Hematopoietic multipotent progenitor cell treated with erythropoietin and hydrocortisone succinate and interleukin-3 and kit ligand, for 15 days (in vitro differentiated cells): ENCODE data around the gene TMEM198.

Experiments
- DNase-seq: peaks from one replicate; pipeline ENCODE4 v3.0.0-alpha.2; 2015; ENCODE audit warnings: low spot score

The TMEM198 gene

GRCh38 chr2:219526320-219527075, 17.3 kb upstream of the TMEM198 start:
- DNase-seq: no peak

GRCh38 chr2:219527076-219527394, 16.8 kb upstream of the TMEM198 start:
- DNase-seq: no peak

GRCh38 chr2:219527472-219527871, 16.4 kb upstream of the TMEM198 start:
- DNase-seq: no peak

- DNase-seq: peak; percentile 83
Observed at GRCh38 chr2:219530048-219530963, 13.5 kb upstream of the TMEM198 start.

- DNase-seq: no peak
Observed at GRCh38 chr2:219531639-219532377, 12.0 kb upstream of the TMEM198 start.

GRCh38 chr2:219532378-219532649, 11.5 kb upstream of the TMEM198 start:
- DNase-seq: no peak

GRCh38 chr2:219533930-219534661, 9.7 kb upstream of the TMEM198 start:
- DNase-seq: no peak

- no peak for DNase-seq
Observed at GRCh38 chr2:219536425-219536824, 7.4 kb upstream of the TMEM198 start.

GRCh38 chr2:219536967-219537366, 6.9 kb upstream of the TMEM198 start:
- DNase-seq: no peak

GRCh38 chr2:219537657-219538488, 6.0 kb upstream of the TMEM198 start:
- DNase-seq: no peak

GRCh38 chr2:219538504-219538951, 5.3 kb upstream of the TMEM198 start:
- DNase-seq: no peak

GRCh38 chr2:219538956-219539788, 4.7 kb upstream of the TMEM198 start:
- no peak for DNase-seq

- no peak for DNase-seq
Observed at GRCh38 chr2:219539926-219540678, 3.7 kb upstream of the TMEM198 start.

GRCh38 chr2:219540784-219541504, 2.9 kb upstream of the TMEM198 start:
- no peak for DNase-seq

GRCh38 chr2:219541611-219542180, 2.1 kb upstream of the TMEM198 start:
- DNase-seq: peak; percentile 71

GRCh38 chr2:219542931-219543595, 765 bp upstream of the TMEM198 start:
- no peak for DNase-seq

GRCh38 chr2:219544567-219544966, 739 bp downstream of the TMEM198 start:
- no peak for DNase-seq
